ENCODE measurements around the gene C19orf38.

- TF ChIP-seq CTCF (conservative IDR thresholded peaks at IDR 0.05 in 1 of 2, IDR thresholded peaks at IDR 0.05 in 1 of 2; ENCODE audit: extremely low read depth in 1 of 2, insufficient read depth in 1 of 2, low read depth in 1 of 2, low read length in 2 of 2) = no peak
- TF ChIP-seq EZH2 (IDR thresholded peaks at IDR 0.05; ENCODE audit: borderline replicate concordance, low read length) = no peak
Measured at GRCh38 chr19:10842788-10843187, 5.4 kb upstream of the C19orf38 start.

Data from mammary epithelial cell (primary cell).